ENCODE measurements around the gene MXI1. TPM values are rescaled to one million over a fixed set of nuclear protein-coding genes. Genes with fewer than 3 reads are reported as not detected.

The MXI1 gene
- 20.6 and 31.8 TPM in 2 replicates for total RNA-seq (2014; rRNA removed; shearing (Covaris generic); ENCODE audit: low replicate concordance)

DNA sequence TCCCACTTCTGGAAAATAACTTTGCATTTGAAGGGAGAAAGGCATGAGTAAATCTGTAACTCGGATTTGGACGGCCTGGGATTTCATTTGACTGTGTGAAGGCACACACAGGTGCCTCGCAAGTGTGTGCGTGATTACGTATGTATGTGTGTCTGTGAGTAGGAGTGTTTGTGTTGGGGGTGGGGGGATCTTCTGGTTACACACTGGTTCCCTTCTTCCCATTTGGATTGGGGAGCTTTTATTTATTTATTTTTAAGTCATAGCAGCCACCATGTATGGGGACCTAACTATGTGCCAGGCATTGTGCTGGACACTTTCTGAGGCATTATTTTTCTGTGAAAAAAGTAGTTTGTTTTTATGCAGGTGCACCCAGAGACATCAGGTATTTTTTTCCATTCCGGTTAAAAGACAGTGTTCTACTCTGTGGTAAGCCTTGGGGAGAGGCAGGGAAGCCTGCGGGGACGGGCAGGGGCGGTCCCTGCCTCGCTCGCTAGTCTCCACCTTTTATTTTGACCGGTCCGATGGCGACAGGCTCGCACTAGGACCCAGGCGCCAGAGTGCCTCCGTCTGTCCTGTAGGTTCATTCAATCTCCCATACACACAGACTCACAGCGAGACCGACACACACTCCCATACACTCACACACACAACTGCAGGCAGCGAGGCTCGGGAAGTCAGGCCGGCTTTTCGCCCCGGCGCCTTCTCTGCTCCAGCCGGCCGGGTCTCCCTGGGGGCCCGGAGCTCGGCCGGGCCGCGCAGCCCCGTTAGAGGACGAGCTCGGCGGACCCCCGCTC is at the start of gene MXI1:
Gene MXI1 (plus strand): TSS at position 595 of the 794 bp plus-strand sequence. CDS start 204 bp downstream, outside the sequence.
- DNase-seq (ENCODE audit: low read depth) = peak; percentile 71
- in situ Hi-C loops (cut with HindIII; ENCODE audit: low pct_unique_long_range_greater_than_20kb, low sequenced_read_pairs) = no loop called here

DNA sequence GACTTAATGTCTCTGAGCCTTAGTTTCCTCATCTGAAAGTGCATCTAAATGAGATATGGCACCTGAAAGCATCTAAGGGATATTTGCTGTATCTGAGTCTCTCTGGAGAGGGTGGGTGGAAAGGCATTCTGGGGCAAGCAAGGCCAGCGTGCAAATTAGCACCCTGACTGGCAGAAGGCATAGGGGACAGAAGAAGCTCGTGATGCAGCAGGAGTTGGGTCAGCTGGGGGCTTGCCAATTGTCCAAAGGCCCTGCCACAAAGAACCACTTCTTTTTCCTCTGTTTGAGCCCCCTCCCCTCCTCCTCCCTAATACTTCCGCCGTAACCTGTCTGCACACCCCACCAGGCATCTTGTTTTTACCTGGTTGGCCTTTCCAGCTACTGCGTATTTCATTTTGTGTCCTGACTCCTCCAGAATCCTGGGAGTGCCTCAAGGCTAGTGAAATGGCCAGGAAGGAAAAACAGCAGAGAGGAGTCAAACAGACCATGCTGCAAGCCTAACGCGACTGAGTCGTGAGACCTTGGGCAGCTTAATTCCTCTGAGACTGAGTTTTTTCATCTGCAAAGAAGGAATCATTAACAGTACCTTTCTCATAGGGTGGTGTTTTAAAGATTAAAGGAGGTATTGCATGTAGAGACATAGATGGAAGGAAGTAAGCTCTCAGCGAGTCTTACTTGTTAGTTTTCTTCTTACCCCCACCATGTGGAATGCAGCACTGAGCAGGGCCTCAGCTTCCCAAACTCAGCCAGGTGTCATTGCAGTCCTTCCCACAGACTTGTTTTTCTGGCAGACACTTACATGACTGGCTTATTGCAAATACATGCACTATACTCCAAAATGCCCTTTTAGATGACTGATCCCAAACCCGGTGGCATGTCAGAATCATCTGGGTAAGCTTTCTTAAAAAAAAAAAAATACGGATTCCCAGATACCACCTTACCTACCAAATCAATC is 49.1 kb upstream of the MXI1 start:
- no peak for DNase-seq (ENCODE audit: low read depth)
- in situ Hi-C loops (cut with HindIII; ENCODE audit: low pct_unique_long_range_greater_than_20kb, low sequenced_read_pairs) = no loop called here

DNA sequence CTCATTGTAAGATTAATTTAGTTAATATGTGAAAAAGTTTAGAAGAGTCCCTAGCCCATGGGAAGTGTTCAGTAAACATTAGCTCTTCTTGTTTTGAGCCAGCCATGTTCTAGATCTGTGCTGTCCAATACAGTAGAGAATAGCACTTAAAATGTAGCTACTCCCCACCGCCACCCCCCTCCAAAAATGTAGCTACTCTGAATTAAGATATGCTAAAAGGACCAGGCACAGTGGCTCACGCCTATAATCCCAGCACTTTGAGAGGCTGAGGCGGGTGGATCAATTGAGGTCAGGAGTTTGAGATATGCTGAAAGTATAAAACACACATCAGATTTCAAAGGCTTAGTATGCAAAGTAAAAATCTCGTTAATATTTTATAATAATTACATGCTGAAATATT is 47.3 kb upstream of the MXI1 start:
- in situ Hi-C loops (cut with HindIII; ENCODE audit: low pct_unique_long_range_greater_than_20kb, low sequenced_read_pairs) = no loop called here
- no peak for DNase-seq (ENCODE audit: low read depth)

DNA sequence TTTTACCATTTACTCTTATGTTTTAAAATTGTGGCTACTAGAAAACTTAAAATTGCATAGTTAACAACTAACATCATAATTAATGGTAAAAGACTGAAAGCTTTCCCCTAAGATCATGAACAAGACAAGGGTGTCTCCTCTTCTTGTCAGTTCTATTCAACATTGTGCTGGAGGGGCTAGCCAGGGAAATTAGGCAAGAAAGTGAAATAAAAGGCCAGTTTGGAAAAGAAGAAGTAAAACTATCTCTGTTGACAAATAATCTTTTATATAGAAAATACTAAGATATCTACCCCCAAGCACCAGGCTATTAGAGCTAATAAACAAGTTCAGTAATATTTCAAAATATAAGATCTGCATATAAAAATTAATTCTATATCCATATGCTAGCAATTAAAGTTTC is 46.9 kb upstream of the MXI1 start:
- DNase-seq (ENCODE audit: low read depth) = no peak

DNA sequence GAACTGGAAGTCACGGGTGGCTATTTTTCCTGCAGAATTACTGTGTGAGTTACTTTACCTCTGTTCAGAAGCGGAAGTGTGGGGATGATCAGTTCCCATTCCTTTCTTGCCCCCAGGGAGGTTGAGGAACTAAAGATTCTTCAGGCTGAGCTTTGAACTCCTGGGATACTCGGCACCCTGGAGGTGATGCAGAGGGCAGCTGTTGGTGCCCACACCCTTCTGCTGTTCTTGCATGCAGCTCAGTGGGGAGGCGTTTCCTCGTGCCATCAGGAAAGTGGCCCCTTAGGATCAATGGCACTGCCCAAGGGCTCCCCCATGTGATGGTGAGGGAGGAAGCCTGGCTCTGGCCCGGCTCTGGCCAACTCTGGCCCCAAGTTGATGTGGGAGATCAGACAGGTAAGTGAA is 44.7 kb upstream of the MXI1 start:
- in situ Hi-C loops (cut with HindIII; ENCODE audit: low pct_unique_long_range_greater_than_20kb, low sequenced_read_pairs) = no loop called here
- no peak for DNase-seq (ENCODE audit: low read depth)

More for the DNA sequence above, 46.9 kb upstream of the MXI1 start:
- in situ Hi-C loops (cut with HindIII; ENCODE audit: low pct_unique_long_range_greater_than_20kb, low sequenced_read_pairs) = no loop called here

DNA sequence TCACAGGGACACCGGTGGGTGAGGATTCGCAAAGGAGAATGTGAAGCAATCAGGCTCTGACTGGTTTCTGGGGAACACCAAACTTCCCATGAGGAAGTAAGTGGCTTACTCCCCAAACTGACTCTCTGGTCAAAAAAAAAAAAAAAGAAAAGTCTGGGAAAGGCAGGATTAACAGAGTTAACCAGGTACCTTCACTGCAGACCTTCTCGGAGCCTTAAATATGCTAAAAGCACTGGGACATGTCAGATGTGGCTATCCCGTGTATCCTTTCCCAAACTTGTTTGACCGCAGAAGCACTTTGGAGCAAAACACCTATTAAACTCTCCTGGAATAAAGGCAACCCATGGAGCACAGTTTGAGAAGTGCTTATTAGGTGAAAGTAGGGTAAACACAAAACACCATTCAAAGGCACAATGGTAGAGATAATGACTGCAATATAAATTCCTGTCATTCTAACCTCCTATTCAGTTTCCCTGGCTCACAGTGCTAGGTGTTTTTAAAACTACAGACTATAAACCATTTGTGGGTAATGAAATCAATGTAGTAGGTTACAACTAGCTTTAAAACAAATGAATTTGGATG is 44.1 kb upstream of the MXI1 start:
- no peak for DNase-seq (ENCODE audit: low read depth)
- in situ Hi-C loops (cut with HindIII; ENCODE audit: low pct_unique_long_range_greater_than_20kb, low sequenced_read_pairs) = no loop called here

DNA sequence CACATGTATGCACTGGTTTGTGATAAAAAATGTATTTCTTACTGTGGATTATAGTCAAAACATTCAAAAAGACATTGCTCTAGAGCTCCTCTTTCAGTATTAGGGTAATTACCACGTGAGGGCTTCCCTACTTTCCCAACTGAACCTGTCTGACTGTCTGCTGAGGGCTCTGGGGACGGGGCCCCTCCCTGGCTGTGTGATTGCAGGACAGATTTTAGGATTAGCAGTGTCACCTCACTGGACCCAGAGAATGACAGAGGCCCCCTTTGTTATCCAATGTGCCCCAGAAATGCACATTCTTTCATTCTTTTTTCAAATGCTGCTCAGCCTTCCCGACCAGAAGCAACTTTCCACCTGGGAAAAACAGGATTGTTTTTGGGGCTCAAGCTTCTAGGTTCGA is 43.6 kb upstream of the MXI1 start:
- DNase-seq (ENCODE audit: low read depth) = no peak
- in situ Hi-C loops (cut with HindIII; ENCODE audit: low pct_unique_long_range_greater_than_20kb, low sequenced_read_pairs) = no loop called here

DNA sequence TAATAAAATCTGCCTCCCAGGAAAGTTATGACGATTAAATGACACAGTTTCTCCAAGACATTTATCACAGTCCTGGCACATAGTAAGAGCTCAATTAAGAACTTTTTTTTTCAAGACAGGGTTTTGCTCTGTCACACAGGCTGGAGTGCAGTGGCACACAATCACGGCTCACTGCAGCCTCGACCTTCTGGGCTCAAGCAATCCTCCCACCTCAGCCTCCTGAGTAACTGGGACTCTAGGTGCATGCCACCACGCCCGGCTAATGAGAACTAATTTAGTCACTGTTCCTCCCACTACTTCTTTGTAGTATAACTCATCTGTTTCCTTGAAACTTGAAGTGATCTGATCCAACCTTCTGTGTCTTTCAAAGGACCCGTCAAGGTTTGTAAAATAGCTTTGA is 42.2 kb upstream of the MXI1 start:
- no peak for DNase-seq (ENCODE audit: low read depth)
- in situ Hi-C loops (cut with HindIII; ENCODE audit: low pct_unique_long_range_greater_than_20kb, low sequenced_read_pairs) = no loop called here

DNA sequence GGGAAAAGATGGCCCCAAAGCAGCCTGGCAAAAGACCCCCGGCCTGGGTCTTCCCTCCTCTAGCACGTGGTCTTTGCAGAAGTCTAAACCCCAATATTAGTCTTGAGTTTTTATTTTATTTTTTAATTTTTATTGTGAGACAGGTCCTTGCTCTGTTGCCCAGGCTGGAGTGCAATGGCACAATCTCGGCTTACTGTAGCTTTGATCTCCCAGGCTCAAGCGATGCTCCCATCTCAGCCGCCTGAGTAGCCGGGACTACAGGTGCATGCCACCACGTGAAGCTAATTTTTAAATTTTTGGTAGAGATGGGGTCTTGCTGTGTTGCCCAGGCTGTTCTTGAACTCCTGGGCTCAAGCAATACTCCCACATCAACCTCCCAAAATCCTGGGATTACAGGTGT is 40.3 kb upstream of the MXI1 start:
- DNase-seq (ENCODE audit: low read depth) = no peak
- in situ Hi-C loops (cut with HindIII; ENCODE audit: low pct_unique_long_range_greater_than_20kb, low sequenced_read_pairs) = no loop called here

DNA sequence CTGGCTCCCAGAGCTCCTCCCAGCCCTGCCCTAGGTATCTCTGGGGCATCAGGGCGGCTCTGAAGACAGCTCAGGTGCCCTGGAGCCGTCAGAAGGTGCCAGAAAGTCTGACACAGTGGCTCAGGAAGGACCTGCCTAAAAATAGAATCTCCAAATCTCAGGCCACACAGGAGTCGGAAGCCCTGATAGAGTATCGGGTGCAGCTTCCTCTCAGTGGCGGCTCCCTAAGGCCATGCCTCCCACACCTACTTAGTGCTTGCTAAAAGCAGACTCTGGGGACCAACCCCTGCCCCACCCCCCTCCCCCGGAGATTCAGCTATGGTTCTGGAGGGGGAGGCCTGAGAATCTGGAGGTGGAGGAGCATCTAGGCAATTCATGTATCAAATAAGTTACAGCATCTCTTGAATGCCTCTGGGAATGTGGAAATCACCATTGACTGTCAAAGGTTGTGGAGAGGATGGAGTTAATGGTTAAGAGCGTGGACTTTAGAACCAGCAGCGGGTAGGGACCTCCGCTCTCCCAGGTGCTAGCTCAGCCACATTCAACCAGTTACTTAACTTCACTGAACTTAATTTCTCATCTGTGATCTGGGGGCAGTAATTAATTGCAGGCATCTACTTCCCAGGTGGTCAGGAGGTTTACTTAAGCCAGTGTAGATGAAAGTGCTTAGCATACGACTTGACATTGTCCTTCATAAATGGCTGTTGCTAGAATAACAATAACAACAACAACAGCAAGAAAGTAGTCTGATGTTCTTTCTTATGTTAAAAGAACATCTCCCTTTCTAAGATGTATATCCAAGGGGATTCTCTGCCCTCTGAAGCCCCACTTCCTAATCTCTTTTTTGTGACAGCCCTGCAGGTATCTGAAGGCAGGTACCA is 38.6 kb upstream of the MXI1 start:
- no peak for DNase-seq (ENCODE audit: low read depth)
- in situ Hi-C loops (cut with HindIII; ENCODE audit: low pct_unique_long_range_greater_than_20kb, low sequenced_read_pairs) = no loop called here

DNA sequence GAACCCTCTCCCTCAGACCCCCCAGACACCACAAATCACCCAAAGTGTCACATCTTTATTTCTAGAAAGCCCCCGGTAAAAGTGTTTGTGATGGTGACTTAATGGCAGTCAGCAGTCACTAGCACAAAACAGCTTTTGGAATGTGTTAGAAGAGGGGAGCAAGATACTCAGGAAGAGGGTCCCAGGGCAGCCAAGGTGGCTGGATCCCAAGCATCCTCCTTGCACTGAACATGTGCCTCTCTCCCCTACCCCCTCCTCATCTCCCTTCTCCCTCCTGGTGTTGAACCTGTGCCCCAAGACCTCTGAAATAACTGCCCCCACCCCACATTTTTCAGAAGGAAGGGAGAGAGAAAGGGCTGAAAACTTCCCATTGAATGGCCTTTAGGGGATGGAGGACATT is 37.8 kb upstream of the MXI1 start:
- in situ Hi-C loops (cut with HindIII; ENCODE audit: low pct_unique_long_range_greater_than_20kb, low sequenced_read_pairs) = no loop called here
- no peak for DNase-seq (ENCODE audit: low read depth)

DNA sequence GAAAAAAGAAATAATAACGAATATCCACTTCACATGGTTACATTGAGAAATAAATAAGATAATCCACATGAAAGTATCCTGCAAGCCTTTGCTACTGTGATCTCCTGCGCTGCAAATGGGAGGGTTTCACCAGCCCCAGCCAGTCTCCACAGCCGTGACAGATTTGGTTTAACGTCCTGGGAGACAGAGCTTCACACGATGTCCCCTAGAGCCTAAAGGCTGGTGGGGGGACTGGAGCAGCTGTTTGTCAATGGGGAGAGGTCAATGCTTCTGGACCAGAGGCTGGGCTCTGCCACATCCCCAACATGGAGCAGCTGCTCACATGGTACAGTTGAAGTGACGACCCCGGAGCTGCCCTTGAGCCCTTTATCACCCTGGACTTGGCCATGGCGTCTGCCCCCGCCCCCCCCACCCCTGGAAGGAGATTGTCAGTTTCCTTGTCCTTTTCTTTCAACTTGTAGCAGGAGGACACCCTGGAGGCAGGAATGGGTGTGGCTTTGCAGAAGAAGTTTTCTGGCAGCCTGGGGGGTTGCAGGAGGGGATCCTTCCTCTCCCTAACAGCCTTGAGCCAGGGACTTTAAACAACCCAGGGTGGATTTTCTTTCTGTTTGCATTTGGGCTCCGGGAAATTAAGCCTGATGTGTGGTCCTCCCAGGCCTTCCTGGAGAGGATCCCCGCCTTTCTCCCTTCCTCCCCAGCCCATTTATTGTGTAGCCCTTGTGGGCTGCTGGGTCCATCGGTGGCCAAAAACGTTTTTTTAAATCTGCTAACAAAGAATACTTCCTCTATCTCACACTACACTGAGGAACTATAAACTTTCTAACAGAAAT is 37.0 kb upstream of the MXI1 start:
- DNase-seq (ENCODE audit: low read depth) = no peak
- in situ Hi-C loops (cut with HindIII; ENCODE audit: low pct_unique_long_range_greater_than_20kb, low sequenced_read_pairs) = no loop called here

DNA sequence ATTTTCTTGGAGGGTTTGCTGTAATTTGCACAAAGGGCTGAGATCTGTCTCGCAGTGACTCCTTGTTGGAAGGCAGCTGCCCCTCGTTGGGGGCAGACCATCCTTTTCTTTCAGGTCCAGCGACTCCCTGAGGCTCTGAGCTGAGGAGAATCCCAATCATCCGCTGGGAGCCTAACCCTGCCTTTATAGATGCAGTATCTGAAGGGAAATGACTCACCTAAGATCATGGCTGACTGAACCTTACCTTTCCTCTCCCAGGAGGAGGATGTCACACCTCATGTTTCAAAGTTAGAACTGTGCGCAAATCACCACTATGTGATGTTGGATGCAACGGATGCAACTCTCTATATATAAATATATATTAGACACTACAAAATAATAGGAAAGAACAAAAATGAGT is 36.4 kb upstream of the MXI1 start:
- peak; percentile 24 for DNase-seq (ENCODE audit: low read depth)
- in situ Hi-C loops (cut with HindIII; ENCODE audit: low pct_unique_long_range_greater_than_20kb, low sequenced_read_pairs) = no loop called here

DNA sequence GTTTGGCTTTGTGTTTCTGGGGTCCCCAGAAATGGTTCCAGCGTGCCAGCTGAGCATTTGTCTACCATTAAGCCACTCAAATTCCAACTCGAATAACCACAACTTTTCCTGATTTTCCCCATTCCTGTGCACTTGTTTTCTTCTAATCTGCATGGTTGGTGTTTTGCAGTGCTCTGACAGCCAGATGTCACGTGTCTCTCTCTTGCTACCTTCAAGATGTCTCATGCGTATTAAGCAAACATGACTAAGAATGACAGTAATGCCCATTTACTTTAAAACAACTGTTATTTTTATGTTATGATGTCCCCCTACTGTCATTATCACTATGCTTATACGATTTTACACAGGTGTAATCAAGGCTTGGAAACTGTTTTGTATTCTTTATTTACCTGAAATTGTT is 35.2 kb upstream of the MXI1 start:
- in situ Hi-C loops (cut with HindIII; ENCODE audit: low pct_unique_long_range_greater_than_20kb, low sequenced_read_pairs) = no loop called here

DNA sequence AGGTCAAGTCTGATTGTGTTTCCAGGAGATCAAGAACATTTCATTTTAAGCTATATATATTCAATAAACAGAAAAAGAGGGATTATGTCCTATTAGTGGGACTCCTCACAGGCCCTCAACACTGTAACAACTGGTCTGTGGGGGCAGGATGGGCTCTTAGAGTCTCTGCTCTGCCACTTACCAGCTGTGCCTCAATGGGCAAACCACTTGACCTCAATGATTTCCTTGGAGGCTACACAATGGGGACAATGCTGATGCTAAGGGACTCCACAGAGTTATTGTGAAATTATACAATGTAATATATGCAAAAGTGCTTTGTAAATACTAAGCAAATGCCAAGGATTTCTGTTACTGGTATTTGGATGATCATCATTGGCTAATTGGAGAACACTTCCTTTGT is 33.2 kb upstream of the MXI1 start:
- in situ Hi-C loops (cut with HindIII; ENCODE audit: low pct_unique_long_range_greater_than_20kb, low sequenced_read_pairs) = no loop called here
- DNase-seq (ENCODE audit: low read depth) = no peak

More for the DNA sequence above, 35.2 kb upstream of the MXI1 start:
- no peak for DNase-seq (ENCODE audit: low read depth)

DNA sequence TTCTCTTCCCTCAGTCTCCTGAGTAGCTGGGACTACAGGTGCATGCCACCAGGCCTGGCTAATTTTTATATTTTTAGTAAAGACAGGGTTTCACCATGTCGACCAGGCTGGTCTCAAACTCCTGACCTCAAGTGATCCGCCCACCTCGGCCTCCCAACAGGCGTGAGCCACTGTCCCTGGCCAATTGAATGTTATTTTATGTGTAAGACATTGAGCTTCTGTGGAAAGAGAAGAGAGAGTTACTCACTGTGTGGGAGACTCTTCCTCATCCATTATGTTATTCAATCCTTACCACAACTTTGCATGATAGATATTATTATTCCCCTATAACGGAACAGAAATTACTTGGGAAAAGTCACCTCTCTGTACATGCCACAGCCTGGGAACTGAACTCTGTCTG is 32.6 kb upstream of the MXI1 start:
- in situ Hi-C loops (cut with HindIII; ENCODE audit: low pct_unique_long_range_greater_than_20kb, low sequenced_read_pairs) = no loop called here
- no peak for DNase-seq (ENCODE audit: low read depth)

DNA sequence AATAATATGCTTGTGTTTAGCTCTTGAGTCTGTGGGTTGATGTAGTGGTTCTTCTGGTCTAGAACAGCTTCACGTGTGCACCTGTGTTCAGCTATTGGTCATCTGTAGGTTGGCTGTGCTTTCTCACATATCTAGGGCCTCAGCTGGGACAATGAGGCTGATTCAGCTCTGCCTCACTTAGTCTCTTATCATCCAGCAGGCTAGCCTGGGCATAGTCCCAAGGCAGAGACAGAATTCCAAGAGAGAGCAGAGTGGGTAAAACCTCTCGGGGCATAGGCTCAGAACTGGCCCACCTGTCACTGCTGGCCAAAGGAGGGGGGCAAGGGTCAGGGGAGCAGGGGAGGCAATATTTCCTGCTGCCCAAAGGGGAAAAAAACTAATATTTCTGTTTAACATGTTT is 32.0 kb upstream of the MXI1 start:
- no peak for DNase-seq (ENCODE audit: low read depth)
- in situ Hi-C loops (cut with HindIII; ENCODE audit: low pct_unique_long_range_greater_than_20kb, low sequenced_read_pairs) = no loop called here
